GM20431 (cell line): Measurements from ENCODE around the gene USP43.

ENCODE experiments used
- in situ Hi-C: fragments of 300-500 bp; cut with MseI, MboI; formaldehyde crosslinking; loops from one replicate; pipeline ENCODE4 v1.15.0; 2020; ENCODE audit warnings: low sequenced_read_pairs; ENCODE audit not compliant: unreplicated experiment

The USP43 gene

DNA sequence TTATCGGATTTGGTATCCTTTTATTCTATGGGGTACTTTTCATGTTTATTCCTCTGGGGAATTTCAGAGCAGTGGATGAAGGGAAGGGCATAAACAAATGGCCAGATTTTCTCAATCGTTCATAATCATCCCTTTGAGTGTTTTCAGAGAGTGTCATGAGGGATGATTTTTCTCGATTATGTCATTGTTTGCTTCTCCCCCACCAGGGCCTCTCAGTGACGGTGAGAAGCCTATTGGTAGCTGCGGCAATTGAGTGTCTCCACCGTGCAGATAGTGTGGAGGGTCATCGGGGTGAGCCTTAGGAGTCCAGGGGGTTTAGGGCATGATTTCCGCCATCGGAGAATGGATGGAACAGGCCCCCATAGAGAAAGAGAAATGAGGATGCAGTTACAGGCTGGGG lies 57.2 kb downstream of the USP43 start:
- in situ Hi-C loops: no loop called here

DNA sequence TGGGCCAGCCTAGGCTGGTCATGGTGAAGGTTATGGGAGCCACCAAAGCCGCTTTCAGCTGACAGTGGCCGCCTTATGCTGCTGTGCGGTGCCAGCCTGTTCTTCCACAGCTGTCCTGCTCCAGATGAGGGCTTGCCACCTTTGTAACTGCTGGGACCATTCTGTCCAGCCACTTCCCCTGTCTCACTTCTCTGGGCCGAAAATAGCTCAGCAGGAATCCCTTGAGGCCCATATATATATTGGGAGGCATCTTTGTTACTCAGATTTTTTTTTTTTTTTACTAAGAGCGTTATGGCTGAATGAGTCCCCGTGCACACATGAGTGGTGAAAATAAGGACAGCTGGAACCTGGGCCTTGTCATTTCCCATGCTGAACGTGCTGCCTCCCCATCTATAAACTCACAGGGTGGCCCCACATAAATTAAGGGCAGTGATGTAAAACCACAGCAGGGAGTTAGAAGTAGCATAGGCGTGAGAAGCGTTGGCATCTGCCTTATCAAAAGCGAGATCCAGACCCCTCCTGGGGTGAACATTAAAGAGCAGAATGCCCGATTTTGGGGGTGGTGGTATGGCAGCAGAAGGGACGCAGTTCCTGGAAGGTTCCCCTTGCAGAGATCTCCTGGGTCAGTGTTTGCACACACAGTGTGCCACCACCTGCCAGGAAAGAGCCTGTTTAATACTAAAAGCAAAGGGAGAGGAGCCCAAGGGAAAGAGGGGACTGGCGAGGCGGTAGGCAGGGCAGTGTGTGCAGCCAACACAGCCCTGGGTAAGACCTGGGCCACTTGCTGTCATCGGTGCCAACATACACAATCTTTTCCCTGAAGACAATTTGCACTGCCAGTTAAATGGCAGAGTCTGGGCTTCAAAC lies 57.8 kb downstream of the USP43 start:
- in situ Hi-C loops: no loop called here

DNA sequence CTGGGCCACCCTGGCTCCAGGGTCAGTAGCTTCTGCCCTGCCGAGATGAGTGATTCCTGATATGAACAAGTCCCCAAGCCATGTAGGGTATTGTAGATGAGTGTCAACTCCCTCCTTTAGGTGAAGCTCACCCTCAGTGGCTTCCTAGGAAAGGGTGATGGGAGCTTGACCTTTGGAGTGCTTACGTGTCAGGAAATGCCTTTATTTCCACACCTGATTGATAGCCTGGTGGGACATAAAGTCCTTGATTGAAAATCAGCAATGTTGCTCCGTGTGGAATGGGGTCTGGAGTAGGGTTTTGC lies 58.4 kb downstream of the USP43 start:
- in situ Hi-C loops: no loop called here

DNA sequence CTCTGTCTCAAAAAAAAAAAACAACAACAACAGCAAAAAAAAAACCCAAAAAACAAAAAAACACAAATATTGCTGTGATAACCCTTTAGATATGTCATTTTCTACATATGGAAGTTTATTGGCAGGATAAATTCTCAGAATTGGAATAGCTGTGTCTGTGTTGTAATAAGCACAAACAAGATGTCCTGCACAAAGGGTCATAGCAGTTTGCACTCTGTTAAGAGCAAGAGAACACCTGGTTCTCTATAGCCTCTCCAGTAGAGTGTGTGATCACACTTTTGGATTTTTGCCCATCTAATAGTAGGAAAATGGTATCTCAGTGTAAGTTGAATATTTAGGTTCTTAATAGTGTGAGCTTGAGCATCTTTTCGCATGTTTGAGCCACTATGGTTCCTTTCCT lies 60.4 kb downstream of the USP43 start:
- in situ Hi-C loops: no loop called here

DNA sequence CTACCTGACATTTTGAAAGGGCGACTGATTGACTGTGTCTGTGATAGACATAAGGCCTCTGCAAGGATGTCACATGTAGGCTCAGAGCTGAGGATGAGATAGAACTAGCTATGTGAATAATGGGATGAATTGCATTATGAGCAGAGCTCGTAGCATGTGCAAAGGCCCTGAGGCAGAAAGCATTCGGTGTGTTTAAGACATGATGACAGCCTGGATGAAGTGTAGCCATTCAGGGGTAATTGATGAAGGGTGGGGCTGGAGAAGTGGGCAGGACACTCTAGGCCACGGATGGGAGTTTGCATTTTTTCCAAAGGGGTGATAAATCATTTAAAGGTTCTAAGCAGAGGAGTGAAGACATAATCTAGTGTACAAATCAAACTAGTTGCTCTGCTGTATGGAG lies 62.6 kb downstream of the USP43 start:
- in situ Hi-C loops: no loop called here

DNA sequence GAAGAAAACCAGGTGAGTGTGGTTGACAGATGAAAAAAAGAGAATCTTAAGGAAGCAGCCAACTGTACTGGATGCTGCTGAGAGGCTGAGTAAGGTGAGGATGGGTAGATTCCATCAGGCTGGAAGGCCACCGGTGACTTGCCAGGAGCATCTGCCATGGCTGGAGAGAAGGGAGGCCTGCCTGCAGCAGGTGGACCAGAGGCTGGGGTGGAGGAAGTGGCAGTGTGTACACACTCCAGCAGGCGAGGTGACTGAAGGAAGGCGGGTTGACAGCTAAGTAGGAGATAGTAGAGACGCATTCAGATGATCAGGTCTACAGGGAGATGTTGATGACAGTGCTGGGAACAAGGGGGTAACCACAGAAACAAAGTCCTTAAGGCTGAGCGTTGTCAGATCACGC lies 69.5 kb downstream of the USP43 start:
- in situ Hi-C loops: no loop called here

DNA sequence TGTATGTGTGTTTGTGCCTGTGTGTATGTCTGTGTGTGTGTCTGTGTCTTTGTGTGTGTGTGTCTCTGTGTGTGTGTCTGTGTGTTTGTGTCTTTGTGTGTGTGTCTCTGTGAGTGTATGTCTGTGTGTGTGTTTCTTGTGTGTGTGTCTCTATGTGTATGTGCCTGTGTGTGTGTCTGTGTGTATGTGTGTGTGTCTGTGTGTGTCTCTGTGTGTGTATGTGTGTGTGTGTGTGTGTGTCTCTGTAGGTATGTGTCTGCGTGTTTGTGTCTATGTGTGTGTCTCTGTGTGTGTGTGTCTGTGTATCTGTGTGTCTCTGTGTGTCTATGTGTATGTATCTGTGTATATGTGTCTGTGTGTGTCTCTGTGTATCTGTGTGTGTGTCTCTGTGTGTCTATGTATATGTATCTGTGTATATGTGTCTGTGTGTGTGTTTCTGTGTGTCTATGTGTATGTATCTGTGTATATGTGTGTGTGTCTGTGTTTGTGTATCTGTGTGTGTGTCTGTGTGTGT lies 70.2 kb downstream of the USP43 start:
- in situ Hi-C loops: no loop called here

DNA sequence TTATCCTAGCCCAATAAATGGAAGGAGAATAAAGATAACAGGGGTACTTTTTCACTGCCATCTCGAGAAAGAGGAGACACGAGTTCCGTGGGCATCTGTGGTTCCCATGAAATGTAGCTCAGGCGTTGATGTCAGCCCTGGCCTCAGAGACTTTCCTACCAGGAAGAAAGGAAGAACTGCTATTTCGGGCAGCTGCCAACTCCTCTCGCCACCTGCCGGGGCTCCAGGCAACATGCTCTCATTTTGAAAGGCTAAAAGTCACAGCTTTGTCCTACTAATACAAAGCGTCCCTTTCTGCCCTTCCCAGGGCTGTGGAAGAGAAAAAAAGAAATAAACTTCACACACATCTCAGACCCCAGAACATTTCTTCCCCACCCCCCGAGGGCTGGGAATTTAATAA lies 80.3 kb downstream of the USP43 start:
- in situ Hi-C loops: no loop called here

DNA sequence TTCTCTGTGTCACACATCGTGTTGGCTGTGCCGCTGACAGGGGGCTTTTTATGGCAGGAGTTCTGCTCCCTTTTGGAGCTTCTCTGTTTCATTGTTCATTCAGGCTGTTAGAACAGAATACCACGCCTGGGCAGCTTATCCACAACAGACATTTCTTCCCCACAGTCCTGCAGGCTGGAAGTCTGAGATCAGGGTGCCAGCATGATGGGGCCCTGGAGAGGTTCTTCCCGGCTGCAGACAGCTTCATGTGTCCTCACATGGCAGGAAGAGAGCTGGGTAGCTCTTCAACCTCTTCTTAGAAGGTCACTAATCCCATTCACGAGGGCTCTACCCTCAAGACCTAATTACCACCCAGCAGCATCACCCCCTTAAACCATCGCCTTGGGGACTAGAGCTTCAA lies 81.0 kb downstream of the USP43 start:
- in situ Hi-C loops: no loop called here

DNA sequence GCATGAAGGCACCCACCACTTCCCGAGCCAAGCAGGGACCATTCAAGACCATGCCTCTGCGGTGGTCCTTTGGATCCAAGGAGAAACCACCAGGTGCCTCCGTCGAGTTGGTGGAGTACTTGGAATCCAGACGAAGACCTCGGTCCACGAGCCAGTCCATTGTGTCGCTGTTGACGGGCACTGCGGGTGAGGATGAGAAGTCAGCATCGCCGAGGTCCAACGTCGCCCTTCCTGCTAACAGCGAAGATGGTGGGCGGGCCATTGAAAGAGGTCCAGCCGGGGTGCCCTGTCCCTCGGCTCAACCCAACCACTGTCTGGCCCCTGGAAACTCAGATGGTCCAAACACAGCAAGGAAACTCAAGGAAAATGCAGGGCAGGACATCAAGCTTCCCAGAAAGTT lies 82.7 kb downstream of the USP43 start:
- in situ Hi-C loops: no loop called here

DNA sequence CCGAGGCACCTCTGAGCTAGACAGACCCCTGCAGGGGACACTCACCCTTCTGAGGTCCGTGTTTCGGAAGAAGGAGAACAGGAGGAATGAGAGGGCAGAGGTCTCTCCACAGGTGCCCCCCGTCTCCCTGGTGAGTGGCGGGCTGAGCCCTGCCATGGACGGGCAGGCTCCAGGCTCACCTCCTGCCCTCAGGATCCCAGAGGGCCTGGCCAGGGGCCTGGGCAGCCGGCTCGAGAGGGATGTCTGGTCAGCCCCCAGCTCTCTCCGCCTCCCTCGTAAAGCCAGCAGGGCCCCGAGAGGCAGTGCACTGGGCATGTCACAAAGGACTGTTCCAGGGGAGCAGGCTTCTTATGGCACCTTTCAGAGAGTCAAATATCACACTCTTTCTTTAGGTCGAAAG lies 83.2 kb downstream of the USP43 start:
- in situ Hi-C loops: no loop called here

DNA sequence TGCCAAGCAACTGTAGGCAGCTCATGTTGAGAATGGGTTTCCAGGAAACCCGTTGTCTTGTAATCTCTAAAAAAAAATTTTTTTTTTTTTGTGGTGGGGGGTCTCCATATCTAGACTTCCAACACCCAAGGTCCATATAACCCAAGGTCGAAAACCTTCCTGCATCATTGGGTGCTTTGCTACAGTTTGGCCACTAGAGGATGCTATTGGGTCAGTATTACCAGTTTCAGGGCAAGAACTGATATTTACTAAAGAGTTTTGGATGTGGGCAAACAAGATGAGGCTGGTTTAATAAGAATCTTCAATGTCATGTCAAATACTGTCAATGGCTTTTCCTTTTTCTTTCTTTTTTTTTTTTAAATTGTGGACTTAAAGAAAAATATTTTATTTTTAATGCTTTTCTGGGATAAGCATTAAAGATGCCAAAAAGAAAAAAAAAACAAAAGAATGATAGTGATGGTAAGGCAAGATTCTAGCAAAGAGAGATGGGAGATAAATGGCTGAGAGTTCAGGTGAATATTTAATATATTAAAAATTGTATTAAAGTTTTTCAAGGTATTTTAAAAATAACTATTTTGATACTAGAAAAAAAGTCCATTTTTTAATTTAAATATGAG lies 83.8 kb downstream of the USP43 start:
- in situ Hi-C loops: no loop called here

DNA sequence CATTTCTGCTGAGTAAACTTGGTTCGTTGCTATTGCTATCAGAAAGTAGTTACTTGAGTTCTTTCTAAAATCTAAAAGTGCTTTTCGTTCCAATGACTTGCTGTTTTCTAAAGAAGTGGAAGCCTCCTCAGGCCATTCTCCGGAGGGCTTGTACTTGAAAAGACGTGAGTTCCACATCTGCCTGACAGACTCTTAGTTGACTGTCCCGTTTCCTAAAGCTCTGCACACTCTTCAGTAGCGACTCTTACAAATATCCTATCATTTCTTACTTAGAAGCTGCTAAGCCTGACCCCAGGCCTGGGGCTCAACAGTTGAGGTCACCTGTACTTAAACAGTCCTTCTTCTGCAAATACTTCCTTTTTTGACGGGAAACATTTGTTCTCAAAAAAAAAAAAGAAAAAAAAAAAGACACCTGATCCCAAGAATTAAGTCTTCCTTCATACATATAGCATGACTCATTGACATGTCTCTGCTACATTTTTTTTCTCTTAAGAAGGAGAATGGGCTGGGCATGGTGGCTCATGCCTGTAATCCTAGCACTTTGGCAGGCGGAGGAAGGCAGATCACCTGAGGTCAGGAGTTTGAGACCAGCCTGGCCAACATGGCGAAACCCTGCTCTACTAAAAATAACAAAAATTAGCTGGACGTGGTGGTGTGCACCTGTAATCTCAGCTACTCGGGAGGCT lies 84.6 kb downstream of the USP43 start:
- in situ Hi-C loops: no loop called here

DNA sequence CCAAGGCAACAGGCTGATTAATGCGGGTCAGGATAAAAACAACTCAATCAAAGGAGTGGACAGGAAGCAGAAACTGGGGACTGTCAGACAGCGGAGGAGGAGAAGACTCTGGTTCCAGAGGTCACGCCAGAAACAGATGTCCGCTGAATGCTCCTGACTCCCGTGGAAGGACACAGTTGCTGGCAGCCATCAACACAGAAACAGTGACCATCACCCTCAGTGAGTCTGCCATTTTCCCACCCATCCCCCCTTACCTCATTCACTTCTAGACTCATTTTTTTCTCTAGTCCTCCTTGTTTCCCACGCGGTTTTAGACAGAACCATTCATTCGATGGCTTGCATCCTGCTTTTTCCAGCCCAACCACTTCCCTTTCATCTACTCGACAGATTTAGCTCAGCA lies 105.2 kb downstream of the USP43 start:
- in situ Hi-C loops: no loop called here

DNA sequence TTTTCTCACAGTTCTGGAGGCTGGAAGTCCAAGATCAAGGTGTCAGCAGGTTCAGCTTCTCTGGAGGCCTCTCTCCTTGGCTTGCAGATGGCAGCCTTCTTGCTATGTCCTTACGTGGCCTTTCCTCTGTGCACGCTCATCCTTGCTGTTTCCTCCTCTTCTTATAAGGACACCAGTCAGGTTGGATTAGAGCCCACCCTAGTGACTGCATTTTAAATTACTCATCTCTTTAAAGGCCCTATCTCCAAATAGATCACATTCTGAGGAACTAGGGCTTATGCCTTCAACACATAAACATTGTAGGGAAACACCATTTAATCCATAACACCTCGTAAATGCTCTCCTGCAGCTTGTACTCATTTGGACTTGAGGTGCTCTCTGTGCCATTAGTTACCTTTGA lies 109.8 kb downstream of the USP43 start:
- in situ Hi-C loops: no loop called here

DNA sequence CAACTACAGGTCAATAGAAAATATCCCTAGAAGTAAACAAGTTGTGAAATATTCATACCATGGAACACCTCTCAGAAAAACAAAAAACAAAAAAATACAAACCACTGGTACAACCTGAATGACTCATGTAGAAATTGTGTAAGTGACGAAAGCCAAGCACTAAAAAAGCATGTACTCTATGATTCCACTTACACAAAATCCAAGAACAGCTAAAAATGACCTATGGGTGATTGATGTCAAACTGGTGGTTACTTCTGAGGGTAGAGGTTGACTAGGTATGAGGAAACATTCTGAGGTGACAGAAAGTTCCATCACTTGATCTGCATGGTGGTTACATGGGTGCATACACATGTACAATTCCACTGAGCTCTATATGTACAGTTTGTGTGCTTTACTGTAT lies 114.9 kb downstream of the USP43 start:
- in situ Hi-C loops: no loop called here

DNA sequence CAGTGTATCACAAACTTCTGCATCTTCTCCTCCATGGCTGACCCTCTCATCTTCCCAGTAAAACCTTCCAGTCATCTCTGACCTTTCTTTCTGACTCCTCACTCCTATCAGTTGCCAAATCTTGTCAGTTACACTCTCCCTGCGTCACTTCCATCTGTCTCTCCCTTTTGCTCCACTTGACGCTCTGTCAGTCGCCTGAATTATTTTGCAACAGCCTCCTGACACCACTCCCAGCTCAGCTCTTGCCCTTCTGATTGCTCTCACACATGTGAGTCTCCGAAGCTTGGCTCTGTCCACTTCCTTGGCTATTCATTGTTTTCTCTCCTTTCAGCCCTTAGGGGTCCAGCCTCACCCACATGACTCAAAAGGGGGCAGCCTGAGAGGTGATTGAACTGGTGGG lies 118.3 kb downstream of the USP43 start:
- in situ Hi-C loops: no loop called here

DNA sequence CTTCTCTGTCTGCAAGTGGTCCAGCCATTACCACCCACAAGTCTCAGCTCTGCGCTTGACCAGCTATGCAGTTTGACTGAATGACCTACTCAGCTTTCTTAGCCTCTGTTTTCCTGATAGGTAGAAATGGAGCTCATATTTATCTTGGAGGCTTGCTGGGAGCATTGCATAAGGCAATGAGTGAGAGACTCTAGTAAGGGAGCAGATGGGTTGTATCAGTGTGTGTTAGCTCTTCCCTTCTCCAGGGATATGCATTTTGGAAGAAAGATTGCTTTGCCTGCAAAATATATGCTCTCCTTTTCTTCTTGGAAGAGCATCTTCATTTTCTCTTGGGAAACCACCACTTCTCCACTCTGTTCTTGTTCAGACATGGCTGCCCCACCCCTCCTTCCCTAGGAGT lies 120.0 kb downstream of the USP43 start:
- in situ Hi-C loops: no loop called here

DNA sequence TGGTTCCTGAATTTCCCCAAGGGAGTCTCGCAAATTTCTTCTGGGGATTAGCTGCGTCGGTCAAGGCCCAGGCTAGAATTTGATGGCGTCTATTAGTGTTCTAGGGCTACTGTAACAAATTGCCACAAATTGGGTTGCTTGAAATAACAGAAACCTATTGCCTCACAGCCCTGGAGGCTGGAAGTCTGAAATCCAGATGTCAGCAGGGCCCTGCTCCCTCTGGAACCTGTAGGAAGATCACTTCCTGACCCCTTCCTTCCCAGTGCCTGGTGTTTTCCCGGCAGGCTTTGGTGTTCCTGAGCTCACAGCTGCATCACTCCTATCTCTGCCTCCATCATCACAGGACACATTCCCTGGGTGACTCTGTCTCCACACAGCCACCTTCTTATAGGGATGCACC lies 121.7 kb downstream of the USP43 start:
- in situ Hi-C loops: no loop called here

DNA sequence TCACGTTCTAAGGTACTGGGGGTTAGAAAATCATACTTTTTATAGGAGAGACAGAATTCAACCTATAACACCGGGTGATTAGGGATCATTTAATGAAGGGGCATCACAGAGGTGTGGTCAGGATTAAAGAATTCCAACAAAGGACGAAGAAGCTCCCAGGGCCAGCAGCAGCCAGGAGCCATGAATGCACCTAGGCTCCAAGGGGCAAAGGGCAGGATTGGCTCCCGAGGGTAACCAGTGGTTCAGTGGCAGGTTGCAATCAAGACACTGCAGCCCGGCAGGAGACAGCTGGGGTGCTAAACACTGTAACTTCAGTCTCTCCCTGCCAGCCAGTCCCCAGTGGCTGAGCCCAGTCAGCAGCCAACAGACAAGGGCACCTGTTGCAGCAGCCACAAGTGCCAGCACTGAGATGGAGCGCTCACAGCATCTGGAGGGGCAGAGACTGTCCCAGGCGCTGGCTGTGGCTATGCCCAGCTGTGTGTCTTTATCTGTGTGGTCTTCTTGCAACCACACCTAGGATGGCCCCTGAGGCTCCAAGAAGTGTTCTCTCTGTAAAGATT lies 122.2 kb downstream of the USP43 start:
- in situ Hi-C loops: no loop called here

DNA sequence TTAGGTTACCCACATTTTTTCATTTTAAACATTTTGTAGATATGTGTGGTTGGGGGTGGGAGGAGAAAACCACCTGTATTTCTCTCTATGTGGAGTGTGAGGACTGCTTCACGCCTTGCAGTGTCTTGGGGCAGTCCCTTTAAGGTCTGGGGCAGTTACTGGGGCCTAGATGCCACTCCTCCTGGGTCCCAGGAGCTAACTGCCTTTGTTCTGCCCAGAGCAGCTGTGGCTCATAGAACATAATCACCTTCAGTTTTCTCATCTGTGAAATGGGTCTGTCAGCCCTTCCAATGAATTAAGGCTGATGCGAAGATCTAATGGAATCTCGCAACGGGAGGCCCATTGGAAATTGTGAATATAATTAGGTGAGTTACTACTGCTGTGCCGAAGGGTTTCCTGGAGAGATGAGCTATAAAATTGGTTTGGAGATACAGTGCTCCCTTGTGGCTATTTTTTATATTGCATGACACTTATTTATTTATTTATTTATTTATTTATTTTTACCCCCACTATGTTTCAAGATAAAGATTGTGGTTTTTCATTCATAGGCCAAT lies 123.1 kb downstream of the USP43 start:
- in situ Hi-C loops: no loop called here
